HL-60 (cell line): ENCODE results near the gene ARMH4.

Experiments used
- GABPA ChIP-seq: IDR thresholded peaks from 2 replicates; pipeline ENCODE4 v1.6.1; 2012; ENCODE audit warnings: low read depth
- POLR2AphosphoS5 ChIP-seq: IDR thresholded peaks from 2 replicates; pipeline ENCODE4 v1.6.1; 2012; ENCODE audit warnings: low read depth
- TF ChIP-seq, protein P1 (sequence below): IDR thresholded peaks from one replicate; pipeline ENCODE4 v1.5.1; 2011; ENCODE audit warnings: low read length, control low read depth, inconsistent platforms; ENCODE audit not compliant: insufficient read depth
- TF ChIP-seq, protein P2 (sequence below): IDR thresholded peaks from 2 replicates; pipeline ENCODE4 v1.6.1; 2012; ENCODE audit warnings: low read depth; ENCODE audit not compliant: insufficient replicate concordance

DNA sequence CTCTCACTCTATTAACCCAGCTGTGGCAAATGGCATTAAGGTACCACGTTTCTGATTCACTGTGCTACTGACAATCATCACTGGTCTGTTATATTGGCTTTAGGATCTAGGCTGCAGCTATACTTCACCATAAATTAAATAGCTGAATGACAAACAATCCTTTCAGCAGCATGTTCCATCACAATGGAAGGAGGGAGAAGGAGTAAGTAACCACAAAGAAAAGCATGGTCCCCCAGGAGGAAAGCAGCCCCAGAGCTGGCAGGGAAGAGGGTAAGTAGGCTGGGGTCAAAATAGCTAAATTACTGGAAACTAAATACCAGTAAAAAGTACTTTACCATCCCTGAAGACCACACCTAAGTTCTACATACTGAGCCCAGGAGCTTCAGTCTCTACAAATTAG lies 2.8 kb downstream of the ARMH4 start:
- TF ChIP-seq, protein P1, sequence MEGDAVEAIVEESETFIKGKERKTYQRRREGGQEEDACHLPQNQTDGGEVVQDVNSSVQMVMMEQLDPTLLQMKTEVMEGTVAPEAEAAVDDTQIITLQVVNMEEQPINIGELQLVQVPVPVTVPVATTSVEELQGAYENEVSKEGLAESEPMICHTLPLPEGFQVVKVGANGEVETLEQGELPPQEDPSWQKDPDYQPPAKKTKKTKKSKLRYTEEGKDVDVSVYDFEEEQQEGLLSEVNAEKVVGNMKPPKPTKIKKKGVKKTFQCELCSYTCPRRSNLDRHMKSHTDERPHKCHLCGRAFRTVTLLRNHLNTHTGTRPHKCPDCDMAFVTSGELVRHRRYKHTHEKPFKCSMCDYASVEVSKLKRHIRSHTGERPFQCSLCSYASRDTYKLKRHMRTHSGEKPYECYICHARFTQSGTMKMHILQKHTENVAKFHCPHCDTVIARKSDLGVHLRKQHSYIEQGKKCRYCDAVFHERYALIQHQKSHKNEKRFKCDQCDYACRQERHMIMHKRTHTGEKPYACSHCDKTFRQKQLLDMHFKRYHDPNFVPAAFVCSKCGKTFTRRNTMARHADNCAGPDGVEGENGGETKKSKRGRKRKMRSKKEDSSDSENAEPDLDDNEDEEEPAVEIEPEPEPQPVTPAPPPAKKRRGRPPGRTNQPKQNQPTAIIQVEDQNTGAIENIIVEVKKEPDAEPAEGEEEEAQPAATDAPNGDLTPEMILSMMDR: no peak
- TF ChIP-seq, protein P2, sequence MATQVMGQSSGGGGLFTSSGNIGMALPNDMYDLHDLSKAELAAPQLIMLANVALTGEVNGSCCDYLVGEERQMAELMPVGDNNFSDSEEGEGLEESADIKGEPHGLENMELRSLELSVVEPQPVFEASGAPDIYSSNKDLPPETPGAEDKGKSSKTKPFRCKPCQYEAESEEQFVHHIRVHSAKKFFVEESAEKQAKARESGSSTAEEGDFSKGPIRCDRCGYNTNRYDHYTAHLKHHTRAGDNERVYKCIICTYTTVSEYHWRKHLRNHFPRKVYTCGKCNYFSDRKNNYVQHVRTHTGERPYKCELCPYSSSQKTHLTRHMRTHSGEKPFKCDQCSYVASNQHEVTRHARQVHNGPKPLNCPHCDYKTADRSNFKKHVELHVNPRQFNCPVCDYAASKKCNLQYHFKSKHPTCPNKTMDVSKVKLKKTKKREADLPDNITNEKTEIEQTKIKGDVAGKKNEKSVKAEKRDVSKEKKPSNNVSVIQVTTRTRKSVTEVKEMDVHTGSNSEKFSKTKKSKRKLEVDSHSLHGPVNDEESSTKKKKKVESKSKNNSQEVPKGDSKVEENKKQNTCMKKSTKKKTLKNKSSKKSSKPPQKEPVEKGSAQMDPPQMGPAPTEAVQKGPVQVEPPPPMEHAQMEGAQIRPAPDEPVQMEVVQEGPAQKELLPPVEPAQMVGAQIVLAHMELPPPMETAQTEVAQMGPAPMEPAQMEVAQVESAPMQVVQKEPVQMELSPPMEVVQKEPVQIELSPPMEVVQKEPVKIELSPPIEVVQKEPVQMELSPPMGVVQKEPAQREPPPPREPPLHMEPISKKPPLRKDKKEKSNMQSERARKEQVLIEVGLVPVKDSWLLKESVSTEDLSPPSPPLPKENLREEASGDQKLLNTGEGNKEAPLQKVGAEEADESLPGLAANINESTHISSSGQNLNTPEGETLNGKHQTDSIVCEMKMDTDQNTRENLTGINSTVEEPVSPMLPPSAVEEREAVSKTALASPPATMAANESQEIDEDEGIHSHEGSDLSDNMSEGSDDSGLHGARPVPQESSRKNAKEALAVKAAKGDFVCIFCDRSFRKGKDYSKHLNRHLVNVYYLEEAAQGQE: no peak
- no peak for TF ChIP-seq POLR2AphosphoS5
- no peak for TF ChIP-seq GABPA
